Measurements from ENCODE around the gene UBE3B.

DNA sequence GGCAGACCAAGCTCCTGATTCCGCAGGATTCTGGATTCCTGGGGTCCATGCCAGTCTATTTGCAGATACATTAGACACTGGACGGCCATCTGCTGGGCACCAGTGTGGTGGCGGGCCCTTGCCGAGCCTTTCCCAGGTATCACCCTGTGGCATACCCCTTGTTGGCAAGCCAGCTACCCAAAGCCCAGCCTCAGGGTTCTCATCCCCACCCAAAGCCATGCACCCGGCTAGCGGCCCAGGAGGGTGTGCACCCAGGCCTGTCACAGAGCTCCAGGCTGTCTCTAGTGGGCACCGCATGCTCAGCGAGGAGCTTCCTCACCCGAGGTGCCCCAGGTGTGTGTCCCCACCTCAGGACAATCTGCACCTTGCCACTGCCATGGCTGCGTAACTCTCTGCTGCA, 82.2 kb downstream of the UBE3B start:
- no peak for TF ChIP-seq CTCF (conservative IDR thresholded peaks at IDR 0.05 in 1 of 2, IDR thresholded peaks at IDR 0.05 in 1 of 2; ENCODE audit: low read depth in 1 of 2, low read length in 2 of 2)
- no peak for TF ChIP-seq EZH2 (IDR thresholded peaks at IDR 0.05; ENCODE audit: low read length, missing control alignments)

Data from fibroblast of lung (primary cell).